Caco-2 (cell line): ENCODE data around the gene PPP4R2. TPM values are rescaled to one million over a fixed set of nuclear protein-coding genes. Genes with fewer than 3 reads are reported as not detected.

Source experiments
- BruUV-seq: library from RNA; stranded (reverse); fragments of 400-500 nt; replicated peaks from 2 replicates; lab custom pipeline; 2021; lab: Mats Ljungman, UMichigan
- CTCF ChIA-PET: fragments of 300-600 bp; sonication (Branson Sonifier 250); formaldehyde crosslinking; loops from one replicate; lab custom pipeline; 2022; ENCODE audit warnings: antibody characterized with exemption; lab: Charles Lee
- POLR2A ChIA-PET: fragments of 300-600 bp; sonication (Branson Sonifier 250); formaldehyde crosslinking; loops from one replicate; lab custom pipeline; 2022; ENCODE audit warnings: antibody characterized with exemption; lab: Charles Lee
- DNase-seq, 2 experiments: peaks; one replicate each; pipeline versions ENCODE4 v3.0.0 to v3.0.0-alpha.2; 2020 to 2022
- H3K27me3 ChIP-seq: replicated peaks from 2 replicates; pipeline ENCODE4 v1.6.0; 2011; ENCODE audit warnings: low read length; ENCODE audit not compliant: control insufficient read depth, insufficient read depth
- H3K36me3 ChIP-seq: 2 replicates; pipeline ENCODE4 v1.5.1; 2011; ENCODE audit warnings: low read length; ENCODE audit not compliant: control insufficient read depth, insufficient read depth
- H3K4me1 ChIP-seq: fragments of 250-450 bp; sonication (Bioruptor Pico); 2 replicates; pipeline ENCODE4 v1.5.1; 2020; ENCODE audit warnings: mild to moderate bottlenecking
- H3K4me3 ChIP-seq: 2 replicates; pipeline ENCODE4 v1.5.1; 2011; ENCODE audit warnings: low read depth, mild to moderate bottlenecking, control low read depth, low read length
- H3K9me3 ChIP-seq: fragments of 250-450 bp; sonication (Bioruptor Pico); 2 replicates; pipeline ENCODE4 v1.5.1; 2020; ENCODE audit warnings: mild to moderate bottlenecking, moderate library complexity
- H3K27ac Mint-ChIP-seq: one replicate; pipeline ENCODE4 v1.8.0; 2022; ENCODE audit warnings: mixed read lengths; ENCODE audit not compliant: unreplicated experiment
- H3K27me3 Mint-ChIP-seq: one replicate; pipeline ENCODE4 v1.8.0; 2022; ENCODE audit warnings: mixed read lengths; ENCODE audit not compliant: insufficient read depth, unreplicated experiment
- H3K36me3 Mint-ChIP-seq: one replicate; pipeline ENCODE4 v1.8.0; 2022; ENCODE audit warnings: mild to moderate bottlenecking, mixed read lengths; ENCODE audit not compliant: insufficient read depth, unreplicated experiment
- H3K4me1 Mint-ChIP-seq: one replicate; pipeline ENCODE4 v1.8.0; 2022; ENCODE audit warnings: low read depth, mixed read lengths; ENCODE audit not compliant: unreplicated experiment
- H3K4me3 Mint-ChIP-seq: one replicate; pipeline ENCODE4 v1.8.0; 2022; ENCODE audit warnings: mild to moderate bottlenecking, moderate library complexity, mixed read lengths; ENCODE audit not compliant: unreplicated experiment
- H3K9me3 Mint-ChIP-seq: one replicate; pipeline ENCODE4 v1.8.0; 2022; ENCODE audit warnings: mixed read lengths; ENCODE audit not compliant: unreplicated experiment
- intact Hi-C: fragments of 100-400 bp; cut with micrococcal nuclease; formaldehyde crosslinking; loops from one replicate; pipeline ENCODE4 v1.10.0; 2022; ENCODE audit not compliant: unreplicated experiment
- total RNA-seq: library from RNA; stranded (reverse); gene quantifications from 2 replicates; pipeline ENCODE4 v1.2.3, GENCODE V29; 2022
- TF ChIP-seq, protein P1 (sequence below), 2 experiments: fragments of 200-600 bp in 1 of 2; IDR thresholded peaks; 1 replicate in 1 of 2; 2 replicates in 1 of 2; pipeline versions ENCODE4 v1.5.1 to v1.8.0; 2011 to 2022; ENCODE audit warnings: antibody characterized with exemption in 1 of 2, control low read depth in 1 of 2, inconsistent platforms in 1 of 2, low read depth in 1 of 2, low read length in 1 of 2, mild to moderate bottlenecking in 1 of 2, moderate library complexity in 1 of 2; ENCODE audit not compliant: insufficient read depth in 1 of 2, severe bottlenecking in 1 of 2, unreplicated experiment in 1 of 2

The PPP4R2 gene
- total RNA-seq, 1 experiment from 2014 or later: 91.3 TPM

DNA sequence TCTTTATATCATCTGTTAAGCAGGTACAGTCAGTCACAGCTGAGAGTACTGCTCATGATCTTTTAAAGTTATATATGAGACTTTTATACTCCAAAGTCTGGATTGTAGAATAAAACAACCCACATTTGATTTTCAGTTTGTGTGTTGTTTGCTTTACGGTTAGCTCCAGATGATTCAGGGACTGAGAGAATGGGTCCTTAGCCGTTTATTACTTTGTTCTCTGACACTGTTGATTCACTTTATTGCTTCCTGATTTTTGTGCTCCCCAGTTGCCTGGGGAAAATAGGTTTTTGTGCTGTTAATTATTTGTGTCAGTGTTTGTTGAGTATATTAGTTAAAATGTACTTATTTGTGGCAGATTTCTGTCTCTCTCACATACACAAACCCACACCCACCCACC lies 56.2 kb downstream of the PPP4R2 start:
- ChIA-PET POLR2A (no interaction called here), CTCF (no interaction called here)
- H3K27me3 Mint-ChIP-seq: no peaks in the 10 kb centered on the region
- Histone ChIP-seq H3K36me3 (no peaks in the 10 kb centered on the region), H3K9me3 (no peaks in the 10 kb centered on the region), H3K4me3 (no peak overlapping the region), H3K27me3 (no peaks in the 10 kb centered on the region), H3K4me1 (peaks cover 22% of the 10 kb centered on the region)
- no TSS peak for BruUV-seq
- intact Hi-C loops: no loop called here
- H3K9me3 Mint-ChIP-seq: no peaks in the 10 kb centered on the region
- H3K27ac Mint-ChIP-seq: no peak overlapping the region
- DNase-seq: no peak
- TF ChIP-seq, protein P1, sequence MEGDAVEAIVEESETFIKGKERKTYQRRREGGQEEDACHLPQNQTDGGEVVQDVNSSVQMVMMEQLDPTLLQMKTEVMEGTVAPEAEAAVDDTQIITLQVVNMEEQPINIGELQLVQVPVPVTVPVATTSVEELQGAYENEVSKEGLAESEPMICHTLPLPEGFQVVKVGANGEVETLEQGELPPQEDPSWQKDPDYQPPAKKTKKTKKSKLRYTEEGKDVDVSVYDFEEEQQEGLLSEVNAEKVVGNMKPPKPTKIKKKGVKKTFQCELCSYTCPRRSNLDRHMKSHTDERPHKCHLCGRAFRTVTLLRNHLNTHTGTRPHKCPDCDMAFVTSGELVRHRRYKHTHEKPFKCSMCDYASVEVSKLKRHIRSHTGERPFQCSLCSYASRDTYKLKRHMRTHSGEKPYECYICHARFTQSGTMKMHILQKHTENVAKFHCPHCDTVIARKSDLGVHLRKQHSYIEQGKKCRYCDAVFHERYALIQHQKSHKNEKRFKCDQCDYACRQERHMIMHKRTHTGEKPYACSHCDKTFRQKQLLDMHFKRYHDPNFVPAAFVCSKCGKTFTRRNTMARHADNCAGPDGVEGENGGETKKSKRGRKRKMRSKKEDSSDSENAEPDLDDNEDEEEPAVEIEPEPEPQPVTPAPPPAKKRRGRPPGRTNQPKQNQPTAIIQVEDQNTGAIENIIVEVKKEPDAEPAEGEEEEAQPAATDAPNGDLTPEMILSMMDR (IDR thresholded peaks at IDR 0.05; ENCODE audit: insufficient read depth in 1 of 2, low read depth in 1 of 2, low read length in 1 of 2, severe bottlenecking in 1 of 2, unreplicated experiment in 1 of 2): no peak
- peaks cover 21% of the 10 kb centered on the region for H3K4me1 Mint-ChIP-seq
- H3K36me3 Mint-ChIP-seq: peaks cover 32% of the 10 kb centered on the region
- no peak overlapping the region for H3K4me3 Mint-ChIP-seq

DNA sequence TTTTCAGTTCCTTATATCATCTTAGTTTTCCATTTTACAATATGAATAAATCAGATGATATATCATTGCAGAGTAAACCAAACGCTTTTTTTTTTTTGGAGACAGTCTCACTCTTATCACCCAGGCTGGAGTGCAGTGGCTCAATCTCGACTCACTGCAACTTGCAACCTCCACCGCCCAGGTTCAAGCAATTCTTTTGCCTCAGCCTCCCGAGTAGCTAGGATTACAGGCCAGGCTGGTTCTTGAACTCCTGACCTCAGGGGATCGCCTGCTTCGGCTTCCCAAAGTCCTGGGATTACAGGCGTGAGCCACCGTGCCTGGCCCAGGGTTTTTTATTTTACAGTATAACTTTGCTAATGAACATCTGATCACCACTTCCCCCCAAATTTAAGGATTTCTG lies 59.0 kb downstream of the PPP4R2 start:
- intact Hi-C loops: no loop called here
- no peak overlapping the region for H3K4me3 Mint-ChIP-seq
- no peak overlapping the region for H3K27ac Mint-ChIP-seq

DNA sequence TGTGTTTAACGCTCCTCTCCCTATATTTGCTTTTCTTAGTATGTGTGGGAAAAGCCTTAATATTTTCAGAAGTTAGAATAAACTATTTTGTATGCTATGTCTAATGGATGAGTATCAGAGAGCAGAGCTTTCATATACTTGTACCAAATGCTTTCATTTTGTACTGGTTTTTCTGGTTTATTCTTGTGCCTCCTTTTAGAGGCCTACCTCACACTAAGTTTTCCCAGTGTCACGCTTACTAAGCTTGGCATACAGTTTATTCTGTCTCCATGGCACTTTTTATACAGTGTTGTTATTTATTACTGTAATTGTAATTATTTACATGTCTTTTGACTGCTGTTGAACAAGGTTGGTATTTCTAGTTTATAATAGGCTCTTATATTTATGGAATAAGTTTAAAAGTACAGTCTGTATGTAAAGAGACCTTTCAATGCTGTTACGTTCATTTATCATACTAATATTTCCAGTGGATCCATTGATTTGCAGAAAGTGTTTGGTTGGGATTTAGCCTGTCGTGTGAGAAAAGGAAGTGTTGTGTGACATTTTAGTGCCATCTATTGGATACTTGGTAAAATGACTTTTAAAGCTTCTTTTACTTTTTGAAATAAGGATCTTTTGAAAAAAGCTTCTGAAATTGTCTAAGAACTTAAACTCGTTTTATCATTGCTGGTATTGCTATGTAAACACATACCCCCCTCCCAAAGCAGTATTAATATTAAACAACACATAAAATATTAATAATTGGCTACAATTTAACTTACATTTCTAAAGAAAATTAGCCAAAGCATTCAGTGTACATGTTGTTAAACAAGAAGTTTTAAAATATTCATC lies 59.6 kb downstream of the PPP4R2 start:
- intact Hi-C loops: loop anchor here (1.0 to 2.0 kb wide), 3 partner anchors 59 to 205 kb away; partner anchors contain the start of gene PPP4R2
- TF ChIP-seq, protein P1 (IDR thresholded peaks at IDR 0.05; ENCODE audit: insufficient read depth in 1 of 2, low read depth in 1 of 2, low read length in 1 of 2, severe bottlenecking in 1 of 2, unreplicated experiment in 1 of 2): peak; percentile 30 to 48
- Mint-ChIP-seq H3K9me3 (no peaks in the 10 kb centered on the region), H3K36me3 (peaks cover 24% of the 10 kb centered on the region), H3K4me3 (no peak overlapping the region), H3K4me1 (peaks cover 21% of the 10 kb centered on the region), H3K27me3 (no peaks in the 10 kb centered on the region), H3K27ac (no peak overlapping the region)
- ChIA-PET CTCF (interaction anchor here (0.6 to 1.9 kb wide), 10 partner anchors 10 to 234 kb away, joined by 3 to 10 read pairs (median 4); partner anchors contain the start of genes GXYLT2 and PPP4R2), POLR2A (no interaction called here)
- BruUV-seq: no TSS peak
- no peak for DNase-seq
- no peaks in the 10 kb centered on the region for H3K9me3 ChIP-seq
- H3K4me1 ChIP-seq: peaks cover 20% of the 10 kb centered on the region
- H3K27me3 ChIP-seq: no peaks in the 10 kb centered on the region
- no peak overlapping the region for H3K4me3 ChIP-seq
- H3K36me3 ChIP-seq: no peaks in the 10 kb centered on the region

More for the DNA sequence above, 59.0 kb downstream of the PPP4R2 start:
- H3K27me3 ChIP-seq: no peaks in the 10 kb centered on the region
- H3K27me3 Mint-ChIP-seq: no peaks in the 10 kb centered on the region
- H3K36me3 ChIP-seq: no peaks in the 10 kb centered on the region
- BruUV-seq: no TSS peak
- ChIA-PET POLR2A (interaction anchor here (0.6 kb wide), 1 partner anchor 53 kb away, joined by 5 read pairs; no protein-coding TSS in a partner anchor), CTCF (interaction anchor here (0.7 to 1.9 kb wide), 5 partner anchors 17 to 168 kb away, joined by 3 to 10 read pairs (median 4); partner anchors contain the start of gene GXYLT2)
- peaks cover 29% of the 10 kb centered on the region for H3K36me3 Mint-ChIP-seq
- DNase-seq: no peak
- no peaks in the 10 kb centered on the region for H3K9me3 Mint-ChIP-seq
- TF ChIP-seq, protein P1 (IDR thresholded peaks at IDR 0.05; ENCODE audit: insufficient read depth in 1 of 2, low read depth in 1 of 2, low read length in 1 of 2, severe bottlenecking in 1 of 2, unreplicated experiment in 1 of 2): no peak
- peaks cover 21% of the 10 kb centered on the region for H3K4me1 Mint-ChIP-seq
- H3K9me3 ChIP-seq: no peaks in the 10 kb centered on the region
- no peak overlapping the region for H3K4me3 ChIP-seq
- H3K4me1 ChIP-seq: peaks cover 22% of the 10 kb centered on the region
